ENCODE results near the gene TRAK1.

DNA sequence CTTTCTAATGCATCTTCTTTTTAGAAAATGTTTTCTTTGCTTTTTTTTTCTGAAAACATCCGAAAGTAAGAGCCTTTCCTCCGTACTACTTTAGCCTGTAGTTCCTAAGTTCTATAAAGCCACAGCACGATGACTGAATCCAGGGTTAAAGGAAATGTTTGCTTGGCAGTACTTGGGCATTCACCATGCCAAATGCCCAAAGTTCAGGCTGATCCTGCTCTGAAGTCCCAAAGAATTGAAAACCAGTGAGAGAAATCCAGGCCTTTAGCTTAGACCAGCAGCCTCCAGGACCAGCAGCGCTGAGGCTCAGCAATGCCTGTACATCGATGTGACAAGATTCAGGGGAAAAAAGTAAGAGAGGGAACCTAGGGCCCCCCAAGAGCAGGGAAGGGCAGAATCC lies 139.7 kb downstream of the TRAK1 start:
- TF ChIP-seq, protein P1, sequence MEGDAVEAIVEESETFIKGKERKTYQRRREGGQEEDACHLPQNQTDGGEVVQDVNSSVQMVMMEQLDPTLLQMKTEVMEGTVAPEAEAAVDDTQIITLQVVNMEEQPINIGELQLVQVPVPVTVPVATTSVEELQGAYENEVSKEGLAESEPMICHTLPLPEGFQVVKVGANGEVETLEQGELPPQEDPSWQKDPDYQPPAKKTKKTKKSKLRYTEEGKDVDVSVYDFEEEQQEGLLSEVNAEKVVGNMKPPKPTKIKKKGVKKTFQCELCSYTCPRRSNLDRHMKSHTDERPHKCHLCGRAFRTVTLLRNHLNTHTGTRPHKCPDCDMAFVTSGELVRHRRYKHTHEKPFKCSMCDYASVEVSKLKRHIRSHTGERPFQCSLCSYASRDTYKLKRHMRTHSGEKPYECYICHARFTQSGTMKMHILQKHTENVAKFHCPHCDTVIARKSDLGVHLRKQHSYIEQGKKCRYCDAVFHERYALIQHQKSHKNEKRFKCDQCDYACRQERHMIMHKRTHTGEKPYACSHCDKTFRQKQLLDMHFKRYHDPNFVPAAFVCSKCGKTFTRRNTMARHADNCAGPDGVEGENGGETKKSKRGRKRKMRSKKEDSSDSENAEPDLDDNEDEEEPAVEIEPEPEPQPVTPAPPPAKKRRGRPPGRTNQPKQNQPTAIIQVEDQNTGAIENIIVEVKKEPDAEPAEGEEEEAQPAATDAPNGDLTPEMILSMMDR (IDR thresholded peaks at IDR 0.05; ENCODE audit: poor library complexity): no peak
- TF ChIP-seq EZH2phosphoT487 (IDR thresholded peaks at IDR 0.05; ENCODE audit: low read depth, severe bottlenecking, unreplicated experiment) (no peak), EZH2 (IDR thresholded peaks at IDR 0.05; ENCODE audit: borderline replicate concordance) (no peak)
